GM18505 (cell line): Measurements from ENCODE around the gene MEGF8.

Source experiments
- ATAC-seq: cut with Tn5 transposase; IDR thresholded peaks from one replicate; pipeline ENCODE4 v1.9.1; 2021; ENCODE audit not compliant: unreplicated experiment
- POLR2A ChIP-seq: IDR thresholded peaks from 4 replicates; pipeline ENCODE4 v1.6.1; 2011; ENCODE audit warnings: borderline replicate concordance; ENCODE audit not compliant: insufficient read depth, insufficient read length; ENCODE audit errors: extremely low read depth

Gene MEGF8

GRCh38 chr19:42352301-42353259 is 27.1 kb downstream of the MEGF8 start:
- no peak for TF ChIP-seq POLR2A
- ATAC-seq, result no peak

- ATAC-seq, result no peak
- no peak for TF ChIP-seq POLR2A
Measured at GRCh38 chr19:42353341-42354015, 28.0 kb downstream of the MEGF8 start.

GRCh38 chr19:42355896-42356295 is 30.5 kb downstream of the MEGF8 start:
- ATAC-seq, result no peak
- no peak for TF ChIP-seq POLR2A

GRCh38 chr19:42356686-42357085 is 31.3 kb downstream of the MEGF8 start:
- TF ChIP-seq POLR2A, result no peak
- no peak for ATAC-seq

GRCh38 chr19:42357290-42357689 is 31.9 kb downstream of the MEGF8 start:
- no peak for ATAC-seq
- no peak for TF ChIP-seq POLR2A

- no peak for TF ChIP-seq POLR2A
- no peak for ATAC-seq
Measured at GRCh38 chr19:42360787-42361544, 35.5 kb downstream of the MEGF8 start.

- no peak for ATAC-seq
- TF ChIP-seq POLR2A, result no peak
Measured at GRCh38 chr19:42361545-42361910, 36.1 kb downstream of the MEGF8 start.

GRCh38 chr19:42362342-42362741 is 36.9 kb downstream of the MEGF8 start:
- ATAC-seq, result no peak
- TF ChIP-seq POLR2A, result no peak

GRCh38 chr19:42362891-42363440 is 37.5 kb downstream of the MEGF8 start:
- TF ChIP-seq POLR2A, result no peak

GRCh38 chr19:42363614-42364346 is 38.3 kb downstream of the MEGF8 start:
- TF ChIP-seq POLR2A, result no peak
- ATAC-seq, result no peak

More at GRCh38 chr19:42362891-42363440, 37.5 kb downstream of the MEGF8 start:
- no peak for ATAC-seq

GRCh38 chr19:42366673-42367072 is 41.2 kb downstream of the MEGF8 start:
- TF ChIP-seq POLR2A, result no peak
- no peak for ATAC-seq

- TF ChIP-seq POLR2A, result no peak
- ATAC-seq, result no peak
Measured at GRCh38 chr19:42367929-42368328, 42.5 kb downstream of the MEGF8 start.
